NCI-H1092 treated with DMSO at 0.1 percent for 48 hours (cell line): ENCODE data around the gene FIGNL2.

ENCODE experiments used
- DNase-seq: peaks from one replicate; lab custom pipeline; 2025; lab: John Stamatoyannopoulos, UW

Gene FIGNL2

GRCh38 chr12:51855586-51856428, 7.3 kb upstream of the FIGNL2 start:
- DNase-seq: no peak

GRCh38 chr12:51852404-51853137, 4.1 kb upstream of the FIGNL2 start:
- DNase-seq: no peak

- no peak for DNase-seq
These were observed 3.1 kb upstream of the FIGNL2 start for GRCh38 chr12:51851413-51852124.

GRCh38 chr12:51850965-51851299, 2.4 kb upstream of the FIGNL2 start:
- DNase-seq: no peak

GRCh38 chr12:51850081-51850964, 1.8 kb upstream of the FIGNL2 start:
- no peak for DNase-seq

- DNase-seq: no peak
These were observed 570 bp upstream of the FIGNL2 start for GRCh38 chr12:51848841-51849735.

GRCh38 chr12:51847643-51848325, 734 bp downstream of the FIGNL2 start:
- no peak for DNase-seq

- DNase-seq: no peak
These were observed 1.4 kb downstream of the FIGNL2 start for GRCh38 chr12:51846911-51847642.

- DNase-seq: no peak
These were observed 2.2 kb downstream of the FIGNL2 start for GRCh38 chr12:51846271-51846691.

GRCh38 chr12:51845482-51845881, 3.0 kb downstream of the FIGNL2 start:
- no peak for DNase-seq

GRCh38 chr12:51844854-51845253, 3.7 kb downstream of the FIGNL2 start:
- DNase-seq: no peak

- DNase-seq: no peak
These were observed 6.8 kb downstream of the FIGNL2 start for GRCh38 chr12:51841727-51842126.

- DNase-seq: no peak
These were observed 7.6 kb downstream of the FIGNL2 start for GRCh38 chr12:51840966-51841365.

- DNase-seq: no peak
These were observed 9.1 kb downstream of the FIGNL2 start for GRCh38 chr12:51839310-51839947.

GRCh38 chr12:51838762-51839161, 9.8 kb downstream of the FIGNL2 start:
- DNase-seq: no peak

- DNase-seq: no peak
These were observed 10.5 kb downstream of the FIGNL2 start for GRCh38 chr12:51838036-51838435.

GRCh38 chr12:51837286-51837685, 11.2 kb downstream of the FIGNL2 start:
- no peak for DNase-seq

GRCh38 chr12:51836827-51837173, 11.7 kb downstream of the FIGNL2 start:
- no peak for DNase-seq
